GM12892 (cell line): ENCODE measurements around the gene PEPD.

Experiments used
- POLR2A ChIP-seq: IDR thresholded peaks from 2 replicates; pipeline ENCODE4 v1.6.1; 2011; ENCODE audit warnings: low read depth, low read length, control low read depth
- POLR2AphosphoS5 ChIP-seq: IDR thresholded peaks from 2 replicates; pipeline ENCODE4 v1.6.1; 2011; ENCODE audit warnings: low read depth, low read length, control low read depth

GRCh38 chr19:33564836-33565338, 43.3 kb upstream of the PEPD start:
- TF ChIP-seq POLR2A (no peak), POLR2AphosphoS5 (no peak)
